K562 (cell line): ENCODE results near the gene SPTBN4. TPM values are rescaled to one million over a fixed set of nuclear protein-coding genes. Genes with fewer than 3 reads are reported as not detected.

ENCODE experiments used
- ATF2 ChIP-seq: sonication (generic); formaldehyde crosslinking; IDR thresholded peaks from 2 replicates; pipeline ENCODE4 v1.8.1; 2022; ENCODE audit warnings: missing genetic modification reagents
- CBX2 ChIP-seq: fragments of 200-600 bp; sonication (generic); IDR thresholded peaks from one replicate; pipeline ENCODE4 v1.6.1; 2012; ENCODE audit warnings: mild to moderate bottlenecking, low read length, inconsistent platforms; ENCODE audit not compliant: insufficient read depth, poor library complexity, severe bottlenecking
- FOXO4 ChIP-seq: fragments of 450-650 bp; formaldehyde crosslinking; IDR thresholded peaks from 2 replicates; pipeline ENCODE4 v1.4.0; 2020; ENCODE audit warnings: mild to moderate bottlenecking, moderate library complexity
- MGA ChIP-seq: fragments of 450-650 bp; IDR thresholded peaks from 2 replicates; pipeline ENCODE4 v1.6.1; 2016; ENCODE audit warnings: mild to moderate bottlenecking, moderate library complexity
- NRF1 ChIP-seq, 2 experiments: fragments of 450-650 bp; IDR thresholded peaks in 1 of 2; conservative IDR thresholded peaks in 1 of 2; 2 replicates each; pipeline ENCODE4 v1.6.1; 2014; ENCODE audit warnings: mild to moderate bottlenecking in 2 of 2
- ZNF707 ChIP-seq: fragments of 250-450 bp; sonication (Bioruptor Pico); conservative IDR thresholded peaks from 2 replicates; pipeline ENCODE4 v1.8.0; 2022; ENCODE audit warnings: inconsistent platforms, mild to moderate bottlenecking, moderate library complexity
- polyA plus RNA-seq, 8 experiments: library from polyadenylated mRNA; depleted of rRNA in 4 of 8; stranded (reverse) in 5 of 8; unstranded in 3 of 8; fragments of >200 nt; fragmentation: Nextera tagmentation in 2 of 8; fragmentation: Illumina TruSeq in 1 of 8; extraction: Ambion mirVana in 2 of 8; extraction: Trizol in 1 of 8; gene quantifications; 2 replicates each; pipeline versions ENCODE4 v1.2.1 to v1.2.3, GENCODE V29; 2011 to 2014; ENCODE audit warnings: inconsistent platforms in 1 of 8, missing spikeins in 1 of 8
- total RNA-seq, 7 experiments: library from RNA; depleted of rRNA in 6 of 7; stranded (reverse); fragments of >200 nt in 6 of 7; fragmentation: Illumina TruSeq in 2 of 7; extraction: Trizol in 2 of 7; gene quantifications; 2 replicates each; pipeline versions ENCODE4 v1.2.1 to v1.2.3, GENCODE V29; 2011 to 2021; ENCODE audit warnings: low replicate concordance in 1 of 7
- TF ChIP-seq, protein P1 (sequence below): fragments of 200-800 bp; sonication (Bioruptor generic); IDR thresholded peaks from 2 replicates; pipeline ENCODE4 v1.6.1; 2016; ENCODE audit warnings: missing genetic modification characterization, missing compliant biosample characterization

SPTBN4 gene
- total and polyA plus RNA-seq, 9 of the 15 experiments (the other 6 are each of a cell fraction or from before 2014, with no cell fraction given): 0.01 to 1.5 (median 0.86) TPM

DNA sequence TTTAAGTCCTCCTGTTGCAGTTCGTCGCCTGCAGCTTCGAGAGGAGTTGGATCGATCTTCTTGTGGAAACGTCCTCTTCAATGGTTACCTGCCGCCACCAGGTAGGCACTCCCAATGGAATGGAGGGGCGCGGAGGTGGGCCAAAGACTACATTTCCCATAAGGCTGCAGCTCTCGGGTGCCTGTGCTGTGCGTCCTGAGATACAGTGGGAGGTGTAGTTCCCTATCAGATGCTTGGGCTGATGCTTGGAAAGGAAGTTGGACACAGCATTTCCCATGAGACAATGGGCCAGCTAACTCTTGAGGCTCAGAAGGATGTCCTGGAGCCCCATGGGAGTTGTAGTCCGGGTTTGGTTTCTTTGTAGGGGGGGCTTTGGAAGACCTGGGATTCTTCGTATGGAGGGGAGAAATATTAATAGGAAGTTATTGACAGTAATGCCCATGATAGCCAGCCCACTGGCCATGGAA lies 111.7 kb downstream of the SPTBN4 start (continued):
- TF ChIP-seq NRF1 (conservative IDR thresholded peaks at IDR 0.05 in 1 of 2, IDR thresholded peaks at IDR 0.05 in 1 of 2): peak; percentile 32 to 55; a peak in 3 of 4 replicates
- TF ChIP-seq, protein P1, sequence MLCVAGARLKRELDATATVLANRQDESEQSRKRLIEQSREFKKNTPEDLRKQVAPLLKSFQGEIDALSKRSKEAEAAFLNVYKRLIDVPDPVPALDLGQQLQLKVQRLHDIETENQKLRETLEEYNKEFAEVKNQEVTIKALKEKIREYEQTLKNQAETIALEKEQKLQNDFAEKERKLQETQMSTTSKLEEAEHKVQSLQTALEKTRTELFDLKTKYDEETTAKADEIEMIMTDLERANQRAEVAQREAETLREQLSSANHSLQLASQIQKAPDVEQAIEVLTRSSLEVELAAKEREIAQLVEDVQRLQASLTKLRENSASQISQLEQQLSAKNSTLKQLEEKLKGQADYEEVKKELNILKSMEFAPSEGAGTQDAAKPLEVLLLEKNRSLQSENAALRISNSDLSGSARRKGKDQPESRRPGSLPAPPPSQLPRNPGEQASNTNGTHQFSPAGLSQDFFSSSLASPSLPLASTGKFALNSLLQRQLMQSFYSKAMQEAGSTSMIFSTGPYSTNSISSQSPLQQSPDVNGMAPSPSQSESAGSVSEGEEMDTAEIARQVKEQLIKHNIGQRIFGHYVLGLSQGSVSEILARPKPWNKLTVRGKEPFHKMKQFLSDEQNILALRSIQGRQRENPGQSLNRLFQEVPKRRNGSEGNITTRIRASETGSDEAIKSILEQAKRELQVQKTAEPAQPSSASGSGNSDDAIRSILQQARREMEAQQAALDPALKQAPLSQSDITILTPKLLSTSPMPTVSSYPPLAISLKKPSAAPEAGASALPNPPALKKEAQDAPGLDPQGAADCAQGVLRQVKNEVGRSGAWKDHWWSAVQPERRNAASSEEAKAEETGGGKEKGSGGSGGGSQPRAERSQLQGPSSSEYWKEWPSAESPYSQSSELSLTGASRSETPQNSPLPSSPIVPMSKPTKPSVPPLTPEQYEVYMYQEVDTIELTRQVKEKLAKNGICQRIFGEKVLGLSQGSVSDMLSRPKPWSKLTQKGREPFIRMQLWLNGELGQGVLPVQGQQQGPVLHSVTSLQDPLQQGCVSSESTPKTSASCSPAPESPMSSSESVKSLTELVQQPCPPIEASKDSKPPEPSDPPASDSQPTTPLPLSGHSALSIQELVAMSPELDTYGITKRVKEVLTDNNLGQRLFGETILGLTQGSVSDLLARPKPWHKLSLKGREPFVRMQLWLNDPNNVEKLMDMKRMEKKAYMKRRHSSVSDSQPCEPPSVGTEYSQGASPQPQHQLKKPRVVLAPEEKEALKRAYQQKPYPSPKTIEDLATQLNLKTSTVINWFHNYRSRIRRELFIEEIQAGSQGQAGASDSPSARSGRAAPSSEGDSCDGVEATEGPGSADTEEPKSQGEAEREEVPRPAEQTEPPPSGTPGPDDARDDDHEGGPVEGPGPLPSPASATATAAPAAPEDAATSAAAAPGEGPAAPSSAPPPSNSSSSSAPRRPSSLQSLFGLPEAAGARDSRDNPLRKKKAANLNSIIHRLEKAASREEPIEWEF: no peak
- no peak for TF ChIP-seq FOXO4 (CRISPR knock-in tag)
- no peak for TF ChIP-seq ZNF707
- no peak for TF ChIP-seq ATF2
- TF ChIP-seq CBX2: no peak
- no peak for TF ChIP-seq MGA
